HepG2 (cell line): ENCODE data around the gene GSTA1. TPM values are rescaled to one million over a fixed set of nuclear protein-coding genes. Genes with fewer than 3 reads are reported as not detected.
A peak's percentile ranks its signal among the peaks of the same experiment; 100 is the strongest.

Experiments used
- AHDC1 ChIP-seq: sonication (generic); formaldehyde crosslinking; IDR thresholded peaks from 2 replicates; pipeline ENCODE4 v1.5.1; 2020; ENCODE audit warnings: mild to moderate bottlenecking, missing genetic modification reagents, borderline replicate concordance
- ATF7 ChIP-seq, 2 experiments: fragments of 450-650 bp in 1 of 2; sonication (generic) in 1 of 2; formaldehyde crosslinking in 1 of 2; IDR thresholded peaks; 2 replicates each; pipeline versions ENCODE4 v1.4.0 to v1.6.1; 2016 to 2020; ENCODE audit warnings: antibody characterized with exemption in 1 of 2, mild to moderate bottlenecking in 1 of 2, missing genetic modification reagents in 1 of 2
- BCL3 ChIP-seq: sonication (generic); formaldehyde crosslinking; IDR thresholded peaks from 2 replicates; pipeline ENCODE4 v1.5.1; 2020; ENCODE audit warnings: mild to moderate bottlenecking, missing genetic modification reagents, moderate library complexity
- BCL6 ChIP-seq: IDR thresholded peaks from 2 replicates; pipeline ENCODE4 v1.6.1; 2016; ENCODE audit warnings: missing genetic modification reagents, missing compliant biosample characterization
- CHD2 ChIP-seq: IDR thresholded peaks from 2 replicates; pipeline ENCODE4 v1.6.1; 2011; ENCODE audit warnings: low read depth, low read length, improper control_type of control experiment
- JUND ChIP-seq: sonication (generic); formaldehyde crosslinking; IDR thresholded peaks from 2 replicates; pipeline ENCODE4 v1.8.0; 2022; ENCODE audit warnings: mild to moderate bottlenecking, missing genetic modification reagents
- RBM39 ChIP-seq: fragments of 200-400 bp; formaldehyde crosslinking; IDR thresholded peaks from one replicate; pipeline ENCODE4 v1.6.1; 2018; ENCODE audit warnings: antibody characterized with exemption, mild to moderate bottlenecking, low read depth, low read length; ENCODE audit not compliant: poor library complexity, severe bottlenecking
- SRSF9 ChIP-seq: fragments of 200-400 bp; formaldehyde crosslinking; IDR thresholded peaks from 2 replicates; pipeline ENCODE4 v1.6.1; 2018; ENCODE audit warnings: borderline replicate concordance, mild to moderate bottlenecking, low read depth, low read length; ENCODE audit not compliant: insufficient read depth, poor library complexity, severe bottlenecking
- TIGD3 ChIP-seq: sonication (generic); formaldehyde crosslinking; IDR thresholded peaks from 2 replicates; pipeline ENCODE4 v1.5.1; 2020; ENCODE audit warnings: mild to moderate bottlenecking, missing genetic modification reagents, borderline replicate concordance
- TRIM24 ChIP-seq: sonication (generic); formaldehyde crosslinking; IDR thresholded peaks from 2 replicates; pipeline ENCODE4 v1.8.0; 2022; ENCODE audit warnings: mild to moderate bottlenecking, missing genetic modification reagents
- ZBTB46 ChIP-seq: sonication (generic); formaldehyde crosslinking; IDR thresholded peaks from 2 replicates; pipeline ENCODE4 v1.4.0; 2020; ENCODE audit warnings: mild to moderate bottlenecking, missing genetic modification reagents, borderline replicate concordance
- ZNF280B ChIP-seq: sonication (generic); formaldehyde crosslinking; IDR thresholded peaks from 2 replicates; pipeline ENCODE4 v1.5.0; 2020; ENCODE audit warnings: missing genetic modification reagents, mild to moderate bottlenecking, borderline replicate concordance
- ZNF350 ChIP-seq: sonication (generic); formaldehyde crosslinking; IDR thresholded peaks from 2 replicates; pipeline ENCODE4 v1.4.0; 2020; ENCODE audit warnings: mild to moderate bottlenecking, low read depth, missing genetic modification reagents, borderline replicate concordance
- ZNF619 ChIP-seq: sonication (generic); formaldehyde crosslinking; IDR thresholded peaks from 2 replicates; pipeline ENCODE4 v1.4.0; 2020; ENCODE audit warnings: mild to moderate bottlenecking, missing genetic modification reagents
- polyA plus RNA-seq, 8 experiments: library from polyadenylated mRNA; depleted of rRNA in 3 of 8; stranded (reverse) in 7 of 8; unstranded in 1 of 8; fragments of >200 nt; fragmentation: Illumina TruSeq in 4 of 8; extraction: Trizol in 4 of 8; gene quantifications; 2 replicates each; pipeline versions ENCODE4 v1.2.1 to v1.2.3, GENCODE V29; 2011 to 2016; ENCODE audit warnings: low read depth in 4 of 8, missing spikeins in 1 of 8, mixed read lengths in 1 of 8; ENCODE audit not compliant: insufficient read depth in 1 of 8
- total RNA-seq, 5 experiments: library from RNA; depleted of rRNA; stranded (reverse); fragments of >200 nt; fragmentation: Illumina TruSeq; extraction: Trizol; gene quantifications; 2 replicates each; pipeline ENCODE4 v1.2.3, GENCODE V29; 2016; ENCODE audit warnings: low read depth in 1 of 5

The GSTA1 gene
- total and polyA plus RNA-seq, 2 of the 13 experiments (the other 11 are each of a cell fraction or from before 2014, with no cell fraction given) = 6.2 to 282 TPM

- TF ChIP-seq TIGD3 (CRISPR knock-in tag) (no peak), BCL6 (peak; percentile 31; the same call in 1 of the 2 replicates), AHDC1 (CRISPR knock-in tag) (peak; percentile 63; the same call in 1 of the 2 replicates), RBM39 (no peak), ZBTB46 (CRISPR knock-in tag) (no peak), ZNF280B (CRISPR knock-in tag) (no peak), JUND (0 out of 2 replicates have a peak, but pooled peaks have one; percentile 27), ZNF619 (CRISPR knock-in tag) (peak; percentile 73; the same call in 1 of the 2 replicates), BCL3 (no peak), SRSF9 (no peak), CHD2 (no peak), ATF7 (IDR thresholded peaks at IDR 0.05) (no peak), ATF7 (CRISPR knock-in tag; IDR thresholded peaks at IDR 0.05) (no peak), ZNF350 (peak; percentile 47; the same call in 1 of the 2 replicates), TRIM24 (CRISPR knock-in tag) (no peak)
Observed at GRCh38 chr6:52839124-52840055, 35.8 kb upstream of the GSTA1 start (continued).
